DND-41 (cell line): ENCODE data around the gene ASCL2.

ENCODE experiments used
- ATAC-seq: fragments of 200-7000 bp; cut with Tn5 transposase; 3 replicates; pipeline ENCODE4 v1.9.1; 2021; ENCODE audit warnings: low read depth; ENCODE audit not compliant: insufficient read depth
- DNase-seq: peaks from one replicate; pipeline ENCODE4 v3.0.0-alpha.2; 2020
- H2AFZ ChIP-seq: 2 replicates; pipeline ENCODE4 v1.6.0; 2012; ENCODE audit warnings: low read depth, low read length
- H3K27ac ChIP-seq: 2 replicates; pipeline ENCODE4 v1.5.1; 2012; ENCODE audit warnings: low read length, inconsistent platforms
- H3K27me3 ChIP-seq: fragments of 200-600 bp; sonication (generic); 2 replicates; pipeline ENCODE4 v1.6.0; 2012; ENCODE audit warnings: low read length, mild to moderate bottlenecking, inconsistent platforms; ENCODE audit not compliant: insufficient read depth, poor library complexity
- H3K36me3 ChIP-seq: 2 replicates; pipeline ENCODE4 v1.5.1; 2012; ENCODE audit warnings: low read length, inconsistent platforms; ENCODE audit not compliant: insufficient read depth
- H3K4me1 ChIP-seq: 2 replicates; pipeline ENCODE4 v1.5.1; 2012; ENCODE audit warnings: mild to moderate bottlenecking, low read length; ENCODE audit not compliant: insufficient read depth
- H3K4me2 ChIP-seq: 2 replicates; pipeline ENCODE4 v1.6.0; 2012; ENCODE audit warnings: mild to moderate bottlenecking, moderate library complexity, low read length, inconsistent platforms; ENCODE audit not compliant: insufficient read depth
- H3K4me3 ChIP-seq, 2 experiments: fragments of 200-600 bp in 1 of 2; shearing (Covaris generic) in 1 of 2; 2 replicates each; pipeline ENCODE4 v1.5.1; 2012 to 2016; ENCODE audit warnings: inconsistent platforms in 2 of 2, low read length in 2 of 2, mild to moderate bottlenecking in 2 of 2, low read depth in 1 of 2, moderate library complexity in 1 of 2
- H3K79me2 ChIP-seq: 2 replicates; pipeline ENCODE4 v1.6.0; 2012; ENCODE audit warnings: low read length, inconsistent platforms; ENCODE audit not compliant: insufficient read depth
- H3K9ac ChIP-seq: 2 replicates; pipeline ENCODE4 v1.6.0; 2012; ENCODE audit warnings: low read depth, mild to moderate bottlenecking, inconsistent platforms, low read length, moderate library complexity
- H3K9me3 ChIP-seq: 2 replicates; pipeline ENCODE4 v1.5.1; 2012; ENCODE audit warnings: low read length, moderate library complexity, mild to moderate bottlenecking, inconsistent platforms; ENCODE audit not compliant: insufficient read depth, severe bottlenecking
- H4K20me1 ChIP-seq: 2 replicates; pipeline ENCODE4 v1.6.0; 2012; ENCODE audit warnings: low read length; ENCODE audit not compliant: insufficient read depth
- CTCF ChIP-seq: IDR thresholded peaks from 2 replicates; pipeline ENCODE4 v1.5.1; 2012; ENCODE audit warnings: borderline replicate concordance, low read length, moderate library complexity, mild to moderate bottlenecking; ENCODE audit not compliant: poor library complexity, severe bottlenecking; ENCODE audit errors: extremely low read depth
- EZH2 ChIP-seq: IDR thresholded peaks from 3 replicates; pipeline ENCODE4 v1.6.1; 2012; ENCODE audit warnings: borderline replicate concordance, low read depth, mild to moderate bottlenecking, moderate library complexity, low read length, inconsistent platforms; ENCODE audit not compliant: severe bottlenecking

The ASCL2 gene

GRCh38 chr11:2293984-2294925, 23.9 kb upstream of the ASCL2 start:
- H3K9ac ChIP-seq: no peak overlapping the region
- no peak overlapping the region for H2AFZ ChIP-seq
- DNase-seq (no peak), ATAC-seq (no peak)
- H3K4me3 ChIP-seq: no peak overlapping the region
- H3K27ac ChIP-seq: no peak overlapping the region
- H3K79me2 ChIP-seq: no peaks in the 10 kb centered on the region
- no peaks in the 10 kb centered on the region for H3K27me3 ChIP-seq
- no peaks in the 10 kb centered on the region for H4K20me1 ChIP-seq
- no peak for TF ChIP-seq EZH2
- TF ChIP-seq CTCF: peak; percentile 11
- no peaks in the 10 kb centered on the region for H3K36me3 ChIP-seq
- no peaks in the 10 kb centered on the region for H3K4me1 ChIP-seq
- no peaks in the 10 kb centered on the region for H3K9me3 ChIP-seq
- H3K4me2 ChIP-seq: no peak overlapping the region

GRCh38 chr11:2293531-2293971, 23.2 kb upstream of the ASCL2 start:
- Histone ChIP-seq H3K4me1 (no peaks in the 10 kb centered on the region), H3K36me3 (no peaks in the 10 kb centered on the region), H3K9ac (no peak overlapping the region), H3K4me2 (no peak overlapping the region), H3K27ac (no peak overlapping the region), H3K9me3 (no peaks in the 10 kb centered on the region), H2AFZ (no peak overlapping the region), H4K20me1 (no peaks in the 10 kb centered on the region), H3K4me3 (no peak overlapping the region), H3K27me3 (no peaks in the 10 kb centered on the region), H3K79me2 (no peaks in the 10 kb centered on the region)
- no peak for DNase-seq
- TF ChIP-seq CTCF: no peak
- no peak for ATAC-seq

- Histone ChIP-seq H3K36me3 (no peaks in the 10 kb centered on the region), H3K4me2 (no peak overlapping the region), H3K9me3 (no peaks in the 10 kb centered on the region), H3K9ac (no peak overlapping the region), H2AFZ (no peak overlapping the region), H3K27me3 (no peaks in the 10 kb centered on the region), H4K20me1 (no peaks in the 10 kb centered on the region), H3K27ac (no peak overlapping the region), H3K79me2 (no peaks in the 10 kb centered on the region), H3K4me1 (no peaks in the 10 kb centered on the region), H3K4me3 (no peak overlapping the region)
- ATAC-seq (no peak), DNase-seq (peak; percentile 2)
- TF ChIP-seq CTCF (no peak), EZH2 (no peak)
These were observed 20.0 kb upstream of the ASCL2 start for GRCh38 chr11:2290351-2290841.
